ENCODE measurements around the gene GNG3.
A peak's percentile ranks its signal among the peaks of the same experiment; 100 is the strongest.

DNA sequence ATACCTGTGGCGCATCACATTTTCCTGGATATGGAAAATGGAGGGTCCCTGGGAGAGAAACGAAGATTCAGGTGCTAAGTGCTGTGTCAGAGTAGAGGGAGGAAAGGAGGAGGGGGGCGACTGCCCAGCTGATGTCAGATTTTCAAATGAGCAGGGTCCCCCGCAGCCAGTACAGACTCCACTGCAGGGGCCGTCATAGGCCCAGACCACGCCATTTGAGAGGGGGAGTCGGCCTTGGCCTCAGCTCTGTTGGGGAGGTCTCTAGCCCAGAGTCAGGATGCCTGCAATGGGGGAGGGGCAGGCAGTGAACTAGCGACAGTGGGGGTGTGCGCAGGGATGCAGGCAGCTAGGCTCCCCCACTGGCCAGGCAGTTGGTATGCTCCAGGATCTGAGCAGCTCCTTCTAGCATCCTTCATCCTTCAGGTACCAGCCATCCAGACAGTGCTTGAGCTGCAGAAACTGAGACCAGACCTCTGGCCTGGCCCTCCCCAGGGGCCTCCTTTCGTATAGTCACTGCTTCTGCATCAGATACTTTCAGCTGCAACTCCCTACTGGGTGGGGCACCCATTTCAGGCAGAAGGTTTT is at the start of gene GNG3, which contains the start of gene BSCL2:
- TF ChIP-seq, protein P1, sequence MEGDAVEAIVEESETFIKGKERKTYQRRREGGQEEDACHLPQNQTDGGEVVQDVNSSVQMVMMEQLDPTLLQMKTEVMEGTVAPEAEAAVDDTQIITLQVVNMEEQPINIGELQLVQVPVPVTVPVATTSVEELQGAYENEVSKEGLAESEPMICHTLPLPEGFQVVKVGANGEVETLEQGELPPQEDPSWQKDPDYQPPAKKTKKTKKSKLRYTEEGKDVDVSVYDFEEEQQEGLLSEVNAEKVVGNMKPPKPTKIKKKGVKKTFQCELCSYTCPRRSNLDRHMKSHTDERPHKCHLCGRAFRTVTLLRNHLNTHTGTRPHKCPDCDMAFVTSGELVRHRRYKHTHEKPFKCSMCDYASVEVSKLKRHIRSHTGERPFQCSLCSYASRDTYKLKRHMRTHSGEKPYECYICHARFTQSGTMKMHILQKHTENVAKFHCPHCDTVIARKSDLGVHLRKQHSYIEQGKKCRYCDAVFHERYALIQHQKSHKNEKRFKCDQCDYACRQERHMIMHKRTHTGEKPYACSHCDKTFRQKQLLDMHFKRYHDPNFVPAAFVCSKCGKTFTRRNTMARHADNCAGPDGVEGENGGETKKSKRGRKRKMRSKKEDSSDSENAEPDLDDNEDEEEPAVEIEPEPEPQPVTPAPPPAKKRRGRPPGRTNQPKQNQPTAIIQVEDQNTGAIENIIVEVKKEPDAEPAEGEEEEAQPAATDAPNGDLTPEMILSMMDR (IDR thresholded peaks at IDR 0.05; ENCODE audit: control extremely low read depth in 1 of 3, insufficient read depth in 1 of 3, low read depth in 1 of 3, low read length in 3 of 3) = no peak
- TF ChIP-seq NRF1 (IDR thresholded peaks at IDR 0.05; ENCODE audit: low read depth, low read length) (no peak), POLR2A (IDR thresholded peaks at IDR 0.05; ENCODE audit: control extremely low read depth in 1 of 2, low read depth in 2 of 2, low read length in 2 of 2) (no peak), POLR2AphosphoS5 (IDR thresholded peaks at IDR 0.05; ENCODE audit: low read depth, low read length) (peak; percentile 96)
